GM10266 (cell line): Measurements from ENCODE around the gene PCBP3.
"Not testable (repeated sequence)": the region's sequence is repeated elsewhere in the genome, so short reads cannot be mapped to it uniquely, and the experiment has no call there.

Experiments used
- DNase-seq: peaks from one replicate; pipeline ENCODE4 v3.0.0; 2012; ENCODE audit errors: extremely low spot score
- TF ChIP-seq, protein P1 (sequence below): IDR thresholded peaks from 2 replicates; pipeline ENCODE4 v1.5.1; 2012; ENCODE audit warnings: mild to moderate bottlenecking, low read depth; ENCODE audit not compliant: control insufficient read depth, insufficient read depth; ENCODE audit errors: missing control alignments

Gene PCBP3

DNA sequence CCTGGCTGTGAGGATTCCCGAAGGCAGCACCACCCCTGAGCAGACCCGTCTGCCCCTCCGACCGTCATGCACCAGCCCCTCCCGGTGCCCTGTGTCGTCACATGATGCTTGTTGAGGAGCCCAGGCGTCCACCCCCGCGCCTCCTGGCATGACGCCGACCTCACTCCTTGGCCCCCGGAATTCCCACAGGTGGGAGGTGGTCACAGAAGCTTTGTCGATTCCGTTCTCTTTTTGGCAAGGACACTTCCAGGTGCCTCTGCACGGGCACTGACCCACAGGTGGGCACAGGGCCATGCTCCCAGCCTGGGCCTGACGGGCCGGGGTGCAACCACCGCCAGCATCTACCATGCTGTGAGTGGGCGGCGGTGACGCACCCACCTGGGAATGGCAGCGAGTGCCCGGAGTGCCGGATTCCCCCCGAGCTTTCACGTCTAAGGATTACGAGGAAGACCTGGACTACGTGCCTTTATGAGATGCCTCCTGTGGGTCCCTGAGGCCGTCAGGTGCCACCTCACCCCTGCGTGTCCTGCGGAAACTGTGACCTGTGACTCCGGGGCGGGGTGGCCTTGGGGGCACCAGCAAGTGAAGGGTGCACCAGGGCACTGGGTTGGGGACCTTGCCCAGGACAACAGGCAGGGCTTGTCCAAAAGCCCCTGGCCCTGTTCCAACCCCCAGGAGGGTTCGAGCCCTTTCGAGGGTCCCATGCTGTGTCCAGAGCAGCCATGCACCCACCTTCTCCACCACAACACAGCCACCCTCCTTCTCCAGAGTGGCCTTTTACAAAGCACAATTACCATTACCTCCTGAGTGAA lies 306.6 kb downstream of the PCBP3 start:
- DNase-seq = no peak
- TF ChIP-seq, protein P1, sequence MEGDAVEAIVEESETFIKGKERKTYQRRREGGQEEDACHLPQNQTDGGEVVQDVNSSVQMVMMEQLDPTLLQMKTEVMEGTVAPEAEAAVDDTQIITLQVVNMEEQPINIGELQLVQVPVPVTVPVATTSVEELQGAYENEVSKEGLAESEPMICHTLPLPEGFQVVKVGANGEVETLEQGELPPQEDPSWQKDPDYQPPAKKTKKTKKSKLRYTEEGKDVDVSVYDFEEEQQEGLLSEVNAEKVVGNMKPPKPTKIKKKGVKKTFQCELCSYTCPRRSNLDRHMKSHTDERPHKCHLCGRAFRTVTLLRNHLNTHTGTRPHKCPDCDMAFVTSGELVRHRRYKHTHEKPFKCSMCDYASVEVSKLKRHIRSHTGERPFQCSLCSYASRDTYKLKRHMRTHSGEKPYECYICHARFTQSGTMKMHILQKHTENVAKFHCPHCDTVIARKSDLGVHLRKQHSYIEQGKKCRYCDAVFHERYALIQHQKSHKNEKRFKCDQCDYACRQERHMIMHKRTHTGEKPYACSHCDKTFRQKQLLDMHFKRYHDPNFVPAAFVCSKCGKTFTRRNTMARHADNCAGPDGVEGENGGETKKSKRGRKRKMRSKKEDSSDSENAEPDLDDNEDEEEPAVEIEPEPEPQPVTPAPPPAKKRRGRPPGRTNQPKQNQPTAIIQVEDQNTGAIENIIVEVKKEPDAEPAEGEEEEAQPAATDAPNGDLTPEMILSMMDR = no peak

DNA sequence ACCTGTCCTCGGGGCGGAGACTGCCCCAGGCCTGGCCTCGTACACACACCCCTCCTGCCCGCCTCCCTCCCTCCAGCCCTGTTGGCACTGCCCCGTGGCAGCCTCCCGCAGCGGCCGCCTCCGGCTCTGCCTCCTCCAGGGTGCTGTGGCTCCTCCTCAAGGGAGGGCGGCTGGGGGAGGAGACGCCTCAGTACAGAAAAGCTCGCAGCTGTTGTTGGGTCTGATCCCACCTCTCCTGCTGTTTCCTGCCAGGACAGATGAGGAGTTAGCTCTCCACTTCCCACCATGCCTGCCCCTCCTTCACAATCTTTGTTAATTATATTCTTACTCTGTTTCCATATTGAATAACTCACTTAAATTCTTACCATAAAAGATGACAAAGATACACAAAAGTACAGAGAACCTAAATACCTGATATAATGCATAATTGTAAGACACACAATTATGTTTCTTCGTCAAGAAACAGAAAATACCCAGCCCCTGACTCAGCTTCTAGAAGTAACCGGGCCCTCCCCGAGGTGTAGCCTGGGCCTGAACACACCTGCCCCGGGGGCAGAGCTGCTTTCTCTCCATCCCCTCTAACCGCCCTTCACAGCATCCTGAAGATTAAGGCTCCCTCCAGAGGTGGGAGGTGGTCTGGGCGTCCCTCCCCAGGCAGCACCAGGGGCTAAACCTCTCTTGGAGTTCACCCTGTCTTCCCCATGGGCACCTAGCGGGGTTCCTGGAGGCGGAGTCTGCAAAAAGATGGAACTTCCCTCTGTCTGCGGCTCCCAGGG lies 307.4 kb downstream of the PCBP3 start:
- no peak for DNase-seq
- TF ChIP-seq, protein P1 = no peak

DNA sequence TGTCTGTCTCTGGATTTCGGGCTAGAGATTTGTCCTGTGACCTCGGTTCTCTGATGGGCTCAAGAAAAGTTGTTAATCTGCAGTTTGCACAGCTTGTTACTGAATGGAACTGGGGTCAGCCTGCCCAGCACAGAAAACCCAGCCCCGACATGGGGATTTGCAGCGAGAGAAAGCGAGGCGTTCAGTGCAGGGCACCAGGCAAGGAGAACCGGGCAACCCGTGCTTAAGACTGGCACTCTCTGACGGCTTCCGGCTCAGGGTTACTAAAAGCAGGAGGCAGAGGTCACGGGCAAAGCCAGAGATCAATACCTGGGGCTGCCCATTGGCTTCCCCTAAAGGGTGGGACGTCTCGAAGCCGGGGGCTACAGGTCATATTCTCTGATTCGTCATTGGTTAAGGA lies 308.2 kb downstream of the PCBP3 start:
- no peak for DNase-seq
- TF ChIP-seq, protein P1 = no peak

DNA sequence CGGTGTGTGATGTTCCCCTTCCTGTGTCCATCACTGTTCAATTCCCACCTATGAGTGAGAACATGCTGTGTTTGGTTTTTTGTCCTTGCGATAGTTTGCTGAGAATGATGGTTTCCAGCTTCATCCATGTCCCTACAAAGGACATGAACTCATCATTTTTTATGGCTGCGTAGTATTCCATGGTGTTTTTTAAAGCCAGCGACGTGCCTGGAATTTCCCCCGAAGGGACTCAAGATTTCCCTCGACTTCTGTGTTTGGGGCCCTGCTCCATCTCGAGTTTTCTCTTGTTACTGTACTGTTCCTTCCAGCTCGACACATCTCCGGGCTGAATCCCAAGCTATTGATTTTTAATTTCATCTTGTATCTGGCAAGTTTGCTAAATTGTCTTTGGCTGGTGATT lies 309.0 kb downstream of the PCBP3 start:
- DNase-seq = not testable (repeated sequence)

DNA sequence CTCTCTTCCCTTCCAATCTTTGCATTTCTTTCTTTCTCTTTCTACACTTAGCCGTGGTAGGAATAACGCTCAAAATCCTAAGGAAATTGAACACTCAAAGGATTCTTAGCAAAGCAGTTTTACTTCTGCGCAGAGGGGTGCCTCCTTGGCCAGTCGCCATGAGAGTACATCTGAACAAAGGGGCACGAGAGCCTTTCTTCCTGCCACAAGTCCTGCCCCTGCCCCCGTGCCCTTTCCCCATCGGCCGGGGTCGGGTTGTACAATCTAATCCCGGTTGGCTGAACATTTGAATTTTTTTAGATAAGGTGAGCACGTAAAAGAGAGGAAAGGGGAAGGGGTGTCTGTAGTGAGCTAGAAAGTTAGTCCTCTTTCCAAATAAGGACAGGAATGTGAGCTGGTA lies 309.4 kb downstream of the PCBP3 start:
- DNase-seq = no peak

DNA sequence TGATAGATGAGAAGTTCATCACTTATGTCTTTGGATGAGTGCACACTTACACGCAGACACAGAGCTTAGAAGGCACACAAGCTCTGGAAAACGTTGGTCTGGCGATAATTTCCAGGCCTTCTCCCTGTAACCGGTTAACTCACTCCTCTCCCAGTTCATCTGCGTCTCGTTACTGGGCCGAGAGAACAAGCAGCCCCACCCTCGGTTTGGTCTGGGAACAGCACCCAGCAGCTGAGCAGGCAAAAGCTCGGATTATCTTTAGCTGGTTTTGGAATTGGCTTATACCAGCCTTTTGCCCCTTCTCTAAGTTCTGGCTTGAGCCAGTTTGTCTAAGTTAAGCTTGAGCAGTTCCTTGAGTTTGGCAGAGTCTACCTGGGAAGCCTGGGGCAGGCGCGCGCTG lies 310.7 kb downstream of the PCBP3 start:
- DNase-seq = no peak
- TF ChIP-seq, protein P1 = no peak

More for the DNA sequence above, 309.4 kb downstream of the PCBP3 start:
- TF ChIP-seq, protein P1 = no peak

DNA sequence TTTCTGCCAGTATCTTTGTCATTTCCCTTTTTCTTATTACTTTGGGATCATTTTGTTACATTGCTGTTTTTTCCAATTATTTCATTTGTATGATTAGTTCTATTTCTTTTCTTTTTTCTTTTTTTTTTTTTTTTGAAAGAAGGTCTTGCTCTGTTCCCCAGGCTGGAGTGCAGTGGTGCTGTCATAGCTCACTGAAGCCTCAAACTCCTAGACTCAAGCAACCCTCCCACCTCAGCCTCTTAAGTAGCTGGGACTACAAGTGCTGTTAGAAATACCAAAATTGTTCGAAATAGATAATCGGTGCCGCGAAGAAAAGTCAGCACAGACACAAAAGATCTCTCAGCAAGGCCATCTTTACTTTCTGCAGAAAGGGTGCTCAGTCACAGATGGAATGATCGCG lies 311.4 kb downstream of the PCBP3 start:
- TF ChIP-seq, protein P1 = no peak

DNA sequence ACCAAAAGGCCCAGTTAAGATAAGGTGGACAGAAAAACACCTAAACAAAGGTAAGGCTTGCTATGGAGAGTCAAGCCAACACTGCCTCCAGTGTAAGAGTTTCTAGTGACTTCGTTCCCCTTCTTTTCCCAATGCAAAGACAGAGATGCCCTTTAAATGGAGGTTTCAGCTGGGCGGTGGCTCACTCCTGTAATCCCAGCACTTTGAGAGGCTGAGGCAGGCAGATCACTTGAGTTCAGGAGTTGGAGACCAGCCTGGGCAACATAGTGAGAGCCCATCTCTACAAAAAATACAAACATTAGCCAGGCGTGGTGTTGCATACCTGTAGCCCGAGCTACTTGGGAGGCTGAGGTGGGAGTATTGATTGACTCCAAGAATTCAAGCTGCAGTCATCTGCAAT lies 314.0 kb downstream of the PCBP3 start:
- DNase-seq = no peak
- TF ChIP-seq, protein P1 = no peak

More for the DNA sequence above, 311.4 kb downstream of the PCBP3 start:
- no peak for DNase-seq
